GM12878 (cell line): ENCODE measurements around the gene LGALS3BP. TPM values are rescaled to one million over a fixed set of nuclear protein-coding genes. Genes with fewer than 3 reads are reported as not detected.

Experiments used
- ATAC-seq: fragments of 200-7000 bp; cut with Tn5 transposase; 3 replicates; pipeline ENCODE4 v1.9.1; 2020; ENCODE audit warnings: mild to moderate bottlenecking, moderate library complexity
- BruUV-seq: library from RNA; stranded (reverse); fragments of 400-500 nt; replicated peaks from 2 replicates; lab custom pipeline; 2021; lab: Mats Ljungman, UMichigan
- CTCF ChIA-PET: fragments of 300-600 bp; sonication (Branson Sonifier 250); formaldehyde crosslinking; extraction: SDS; loops from one replicate; lab custom pipeline; 2021; ENCODE audit warnings: inconsistent platforms; lab: Yijun Ruan, JAX
- POLR2A ChIA-PET: fragments of 350-600 bp; formaldehyde crosslinking; extraction: SDS; loops from one replicate; lab custom pipeline; 2021; ENCODE audit warnings: inconsistent platforms; lab: Charles Lee
- RAD21 ChIA-PET: fragments of 300-600 bp; sonication (Branson Sonifier 250); formaldehyde crosslinking; loops from one replicate; lab custom pipeline; 2023; ENCODE audit warnings: antibody characterized with exemption; ENCODE audit not compliant: unreplicated experiment; lab: Charles Lee
- SMC1A ChIA-PET: fragments of 300-600 bp; sonication (Branson Sonifier 250); formaldehyde crosslinking; loops from one replicate; lab custom pipeline; 2023; ENCODE audit not compliant: unreplicated experiment, uncharacterized antibody; lab: Charles Lee
- DNase-seq: peaks from one replicate; pipeline ENCODE4 v3.0.0-alpha.2; 2011; ENCODE audit warnings: low read depth, low spot score
- FAIRE-seq: peaks from 3 replicates; lab custom pipeline; 2011; peaks lifted over from hg19 to GRCh38; lab: Jason Lieb, UNC
- H2AFZ ChIP-seq: 2 replicates; pipeline ENCODE4 v1.6.0; 2011; ENCODE audit warnings: low read depth, low read length, control low read depth; ENCODE audit not compliant: control insufficient read depth
- H3K27ac ChIP-seq: 2 replicates; pipeline ENCODE4 v1.5.1; 2011; ENCODE audit warnings: control low read depth; ENCODE audit not compliant: control insufficient read depth, insufficient read depth
- H3K27me3 ChIP-seq, 2 experiments: replicated peaks in 1 of 2; 2 replicates each; pipeline versions ENCODE4 v1.6.0 to v1.6.1; 2011; ENCODE audit warnings: low read length in 1 of 2; ENCODE audit not compliant: control insufficient read depth in 2 of 2, insufficient read depth in 2 of 2
- H3K36me3 ChIP-seq, 2 experiments: 2 replicates each; pipeline ENCODE4 v1.5.1; 2011; ENCODE audit warnings: low read length in 1 of 2; ENCODE audit not compliant: control insufficient read depth in 2 of 2, insufficient read depth in 2 of 2
- H3K4me1 ChIP-seq: 2 replicates; pipeline ENCODE4 v1.6.1; 2011; ENCODE audit warnings: mild to moderate bottlenecking, low read length, moderate library complexity, mixed read lengths; ENCODE audit not compliant: control insufficient read depth, insufficient read depth
- H3K4me2 ChIP-seq: 2 replicates; pipeline ENCODE4 v1.6.0; 2011; ENCODE audit warnings: control low read depth; ENCODE audit not compliant: control insufficient read depth, insufficient read depth
- H3K4me3 ChIP-seq: fragments of 200-600 bp; sonication (generic); 2 replicates; pipeline ENCODE4 v1.5.1; 2016
- H3K79me2 ChIP-seq: 2 replicates; pipeline ENCODE4 v1.6.0; 2011; ENCODE audit warnings: low read length; ENCODE audit not compliant: control insufficient read depth, insufficient read depth
- H3K9ac ChIP-seq: 2 replicates; pipeline ENCODE4 v1.8.0; 2011; ENCODE audit warnings: low read length, control low read depth, mixed read lengths; ENCODE audit not compliant: control insufficient read depth, insufficient read depth
- H3K9me3 ChIP-seq: replicated peaks from 3 replicates; pipeline ENCODE4 v1.5.1; 2011; ENCODE audit warnings: mild to moderate bottlenecking, low read length; ENCODE audit not compliant: control insufficient read depth, insufficient read depth
- H4K20me1 ChIP-seq: 2 replicates; pipeline ENCODE4 v1.6.0; 2011; ENCODE audit not compliant: control insufficient read depth, insufficient read depth
- BCL11A ChIP-seq: IDR thresholded peaks from 2 replicates; pipeline ENCODE4 v1.6.1; 2011; ENCODE audit warnings: low read depth, low read length
- CTCF ChIP-seq, 3 experiments: IDR thresholded peaks in 2 of 3; conservative IDR thresholded peaks in 1 of 3; 2 replicates each; pipeline ENCODE4 v1.5.1; 2011; ENCODE audit warnings: low read depth in 3 of 3, low read length in 3 of 3, mild to moderate bottlenecking in 3 of 3, control low read depth in 2 of 3, moderate library complexity in 2 of 3, inconsistent platforms in 1 of 3, mixed read lengths in 1 of 3; ENCODE audit not compliant: control insufficient read depth in 2 of 3, insufficient read depth in 1 of 3; ENCODE audit errors: extremely low read depth in 1 of 3
- IRF3 ChIP-seq: fragments of 450-650 bp; IDR thresholded peaks from 2 replicates; pipeline ENCODE4 v1.6.1; 2014; ENCODE audit warnings: mild to moderate bottlenecking
- JUND ChIP-seq: IDR thresholded peaks from 2 replicates; pipeline ENCODE4 v1.6.1; 2012; ENCODE audit warnings: low read depth, mild to moderate bottlenecking, low read length, improper control_type of control experiment, moderate library complexity
- KDM1A ChIP-seq: fragments of 200-600 bp; sonication (generic); IDR thresholded peaks from 2 replicates; pipeline ENCODE4 v1.6.1; 2016; ENCODE audit warnings: borderline replicate concordance
- MEF2A ChIP-seq: IDR thresholded peaks from 2 replicates; pipeline ENCODE4 v1.6.1; 2011; ENCODE audit warnings: low read depth, mild to moderate bottlenecking, low read length, moderate library complexity; ENCODE audit not compliant: insufficient read depth
- NFIC ChIP-seq: IDR thresholded peaks from 2 replicates; pipeline ENCODE4 v1.6.1; 2012; ENCODE audit warnings: low read depth, mild to moderate bottlenecking, inconsistent platforms, low read length, moderate library complexity
- NR2C1 ChIP-seq: fragments of 450-650 bp; IDR thresholded peaks from 2 replicates; pipeline ENCODE4 v1.6.1; 2017; ENCODE audit warnings: antibody characterized with exemption, mild to moderate bottlenecking, moderate library complexity
- POLR2A ChIP-seq: IDR thresholded peaks from 2 replicates; pipeline ENCODE4 v1.6.1; 2011; ENCODE audit warnings: low read depth, mild to moderate bottlenecking, low read length
- POLR2AphosphoS2 ChIP-seq: IDR thresholded peaks from 2 replicates; pipeline ENCODE4 v1.6.1; 2011; ENCODE audit warnings: low read depth, mild to moderate bottlenecking, low read length, improper control_type of control experiment, moderate library complexity
- SMC3 ChIP-seq: IDR thresholded peaks from 2 replicates; pipeline ENCODE4 v1.6.1; 2011; ENCODE audit warnings: low read length, improper control_type of control experiment, borderline replicate concordance
- TCF7 ChIP-seq: IDR thresholded peaks from 2 replicates; pipeline ENCODE4 v1.6.1; 2014; ENCODE audit warnings: antibody characterized with exemption, borderline replicate concordance
- ZNF622 ChIP-seq: fragments of 450-650 bp; IDR thresholded peaks from 2 replicates; pipeline ENCODE4 v1.6.1; 2017; ENCODE audit warnings: mild to moderate bottlenecking, inconsistent platforms
- ZNF687 ChIP-seq: fragments of 450-650 bp; IDR thresholded peaks from 2 replicates; pipeline ENCODE4 v1.6.1; 2017; ENCODE audit warnings: mild to moderate bottlenecking, moderate library complexity
- WGBS: methylation state at CpG from one replicate; pipeline ENCODE4 v1.1.6; 2016; ENCODE audit warnings: low lambda C conversion rate; ENCODE audit not compliant: insufficient replicate concordance, insufficient coverage; ENCODE audit errors: missing lambda C conversion rate; 5-methylcytosine and 5-hydroxymethylcytosine counted together
- in situ Hi-C: fragments of 300-500 bp; cut with MboI; formaldehyde crosslinking; loops from 9 replicates; pipeline ENCODE4 v1.14.3; 2018; ENCODE audit warnings: mixed read lengths
- intact Hi-C: fragments of 100-400 bp; cut with micrococcal nuclease; formaldehyde crosslinking; loops from one replicate; pipeline ENCODE4 v1.14.2; 2022; ENCODE audit not compliant: unreplicated experiment
- polyA plus RNA-seq, 11 experiments: library from polyadenylated mRNA; depleted of rRNA in 4 of 11; unstranded in 6 of 11; stranded (reverse) in 5 of 11; fragments of >200 nt; fragmentation: Nextera tagmentation in 4 of 11; fragmentation: Illumina TruSeq in 1 of 11; extraction: Ambion mirVana in 4 of 11; extraction: Trizol in 1 of 11; gene quantifications; 1 replicate in 1 of 11; 2 replicates in 10 of 11; pipeline versions ENCODE4 v1.2.1 to v1.2.3, GENCODE V29; 2011 to 2016; ENCODE audit warnings: inconsistent platforms in 2 of 11, missing spikeins in 2 of 11, low read depth in 1 of 11
- total RNA-seq, 4 experiments: library from RNA; depleted of rRNA in 3 of 4; stranded (reverse); fragments of >200 nt in 3 of 4; fragmentation: Illumina TruSeq in 1 of 4; extraction: Trizol in 1 of 4; gene quantifications; 2 replicates each; pipeline versions ENCODE4 v1.2.1 to v1.2.3, GENCODE V29; 2013 to 2021
- TF ChIP-seq, protein P1 (sequence below): IDR thresholded peaks from 2 replicates; pipeline ENCODE4 v1.6.1; 2011; ENCODE audit warnings: mild to moderate bottlenecking, low read depth, low read length, moderate library complexity; ENCODE audit not compliant: insufficient replicate concordance

Gene LGALS3BP
- total and polyA plus RNA-seq, 10 of the 15 experiments (the other 5 are each of a cell fraction or from before 2014, with no cell fraction given) = 0.52 to 5.2 (median 1.9) TPM

DNA sequence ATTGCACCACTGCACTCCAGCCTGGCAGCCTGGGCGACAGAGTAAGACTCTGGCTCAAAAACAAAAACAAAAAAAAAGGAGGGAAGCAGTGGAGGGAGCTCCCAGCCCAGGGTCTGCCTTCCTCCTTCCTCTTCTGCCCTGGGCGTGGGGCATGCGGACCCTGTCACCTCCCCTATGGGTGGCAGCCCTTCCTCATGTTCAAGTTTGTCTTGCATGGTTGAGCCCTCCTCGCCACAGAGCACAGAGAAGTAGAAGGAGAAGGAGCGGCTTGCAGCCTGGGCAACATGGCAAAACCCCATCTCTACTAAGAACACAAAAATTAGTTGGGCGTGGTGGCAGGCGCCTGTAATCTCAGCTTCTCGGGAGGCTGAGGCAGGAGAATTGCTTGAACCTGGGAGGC is 33.1 kb downstream of the LGALS3BP start:
- Histone ChIP-seq H3K27me3 (peaks cover 0 to 5% of the 10 kb centered on the region in 2 experiments; a peak in 2 of 4 replicates), H3K79me2 (no peaks in the 10 kb centered on the region), H3K9ac (no peak overlapping the region), H3K4me3 (no peak overlapping the region), H3K36me3 (no peaks in the 10 kb centered on the region)
- ATAC-seq (no peak), DNase-seq (no peak)
- SMC1A ChIA-PET = no interaction called here
- WGBS = 12% methylated on average over 8 of the region's 8 CpGs
- TF ChIP-seq POLR2A (no peak), KDM1A (no peak), SMC3 (no peak), NR2C1 (no peak), ZNF622 (no peak), CTCF (IDR thresholded peaks at IDR 0.05 in 2 of 3, conservative IDR thresholded peaks at IDR 0.05 in 1 of 3; ENCODE audit: control insufficient read depth in 2 of 3, extremely low read depth in 1 of 3, insufficient read depth in 1 of 3, low read depth in 3 of 3, low read length in 3 of 3) (no peak), BCL11A (no peak), POLR2AphosphoS2 (no peak), IRF3 (no peak), ZNF687 (no peak), NFIC (no peak), JUND (no peak), MEF2A (no peak), TCF7 (no peak)
- TF ChIP-seq, protein P1, sequence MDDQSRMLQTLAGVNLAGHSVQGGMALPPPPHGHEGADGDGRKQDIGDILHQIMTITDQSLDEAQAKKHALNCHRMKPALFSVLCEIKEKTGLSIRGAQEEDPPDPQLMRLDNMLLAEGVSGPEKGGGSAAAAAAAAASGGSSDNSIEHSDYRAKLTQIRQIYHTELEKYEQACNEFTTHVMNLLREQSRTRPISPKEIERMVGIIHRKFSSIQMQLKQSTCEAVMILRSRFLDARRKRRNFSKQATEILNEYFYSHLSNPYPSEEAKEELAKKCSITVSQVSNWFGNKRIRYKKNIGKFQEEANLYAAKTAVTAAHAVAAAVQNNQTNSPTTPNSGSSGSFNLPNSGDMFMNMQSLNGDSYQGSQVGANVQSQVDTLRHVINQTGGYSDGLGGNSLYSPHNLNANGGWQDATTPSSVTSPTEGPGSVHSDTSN = no peak
- TF ChIP-seq, all 136 proteins: peak for 0
- BruUV-seq = no TSS peak
- intact Hi-C loops = no loop called here
- Histone ChIP-seq H4K20me1 (no peaks in the 10 kb centered on the region), H2AFZ (no peak overlapping the region), H3K9me3 (peaks cover 10% of the 10 kb centered on the region; the same call in 2 of the 3 replicates), H3K4me1 (no peaks in the 10 kb centered on the region), H3K27ac (no peak overlapping the region), H3K4me2 (no peak overlapping the region)
- POLR2A ChIA-PET = no interaction called here
- no peak for FAIRE-seq
- in situ Hi-C loops = no loop called here
- RAD21 ChIA-PET = no interaction called here
- CTCF ChIA-PET = no interaction called here
